ENCODE data around the gene SPTB.

GRCh38 chr14:64766430-64767151 lies 113.1 kb downstream of the SPTB start:
- TF ChIP-seq CTCF (IDR thresholded peaks at IDR 0.05 in 4 of 5, conservative IDR thresholded peaks at IDR 0.05 in 1 of 5): no peak
- TF ChIP-seq POLR2A (IDR thresholded peaks at IDR 0.05): no peak
